Activated T-helper 1 cell treated with Interleukin-2 at 50 U/mL for 16 hours (primary cell): ENCODE results near the gene OLFM4.
"Not testable (repeated sequence)": the region's sequence is repeated elsewhere in the genome, so short reads cannot be mapped to it uniquely, and the experiment has no call there.

Experiments
- DNase-seq: peaks from one replicate; pipeline ENCODE4 v3.0.0-alpha.2; 2020; ENCODE audit warnings: low read depth

OLFM4 gene

GRCh38 chr13:53028637-53029203 lies at the start of gene OLFM4:
OLFM4 (plus strand) TSS chr13:53028813; CDS start chr13:53028837, 24 bp downstream.
- DNase-seq = no peak

GRCh38 chr13:52978989-52979388 lies 49.6 kb upstream of the OLFM4 start:
- DNase-seq = no peak

GRCh38 chr13:52980695-52981094 lies 47.9 kb upstream of the OLFM4 start:
- DNase-seq = no peak

GRCh38 chr13:52983836-52984235 lies 44.8 kb upstream of the OLFM4 start:
- no peak for DNase-seq

- no peak for DNase-seq
Measured at GRCh38 chr13:52984881-52985363, 43.7 kb upstream of the OLFM4 start.

GRCh38 chr13:52991344-52992020 lies 37.1 kb upstream of the OLFM4 start:
- DNase-seq = no peak

GRCh38 chr13:52992110-52992509 lies 36.5 kb upstream of the OLFM4 start:
- DNase-seq = no peak

- no peak for DNase-seq
Measured at GRCh38 chr13:52994051-52994450, 34.6 kb upstream of the OLFM4 start.

GRCh38 chr13:52994865-52995264 lies 33.7 kb upstream of the OLFM4 start:
- no peak for DNase-seq

GRCh38 chr13:52995946-52996345 lies 32.7 kb upstream of the OLFM4 start:
- DNase-seq = no peak

GRCh38 chr13:52997951-52998876 lies 30.4 kb upstream of the OLFM4 start:
- DNase-seq = no peak

- no peak for DNase-seq
Measured at GRCh38 chr13:52999093-52999696, 29.4 kb upstream of the OLFM4 start.

- DNase-seq = no peak
Measured at GRCh38 chr13:53001444-53002225, 27.0 kb upstream of the OLFM4 start.

- DNase-seq = no peak
Measured at GRCh38 chr13:53004573-53004972, 24.0 kb upstream of the OLFM4 start.

- DNase-seq = no peak
Measured at GRCh38 chr13:53005626-53006025, 23.0 kb upstream of the OLFM4 start.

GRCh38 chr13:53007872-53008271 lies 20.7 kb upstream of the OLFM4 start:
- DNase-seq = no peak

GRCh38 chr13:53010374-53011105 lies 18.1 kb upstream of the OLFM4 start:
- DNase-seq = no peak

- no peak for DNase-seq
Measured at GRCh38 chr13:53012707-53013106, 15.9 kb upstream of the OLFM4 start.

- no peak for DNase-seq
Measured at GRCh38 chr13:53013113-53013512, 15.5 kb upstream of the OLFM4 start.

GRCh38 chr13:53014018-53014417 lies 14.6 kb upstream of the OLFM4 start:
- DNase-seq = not testable (repeated sequence)
